GM12875 (cell line): ENCODE measurements around the gene DDN.
A peak's percentile ranks its signal among the peaks of the same experiment; 100 is the strongest.

ENCODE experiments used
- H3K4me3 ChIP-seq: one replicate; pipeline ENCODE4 v1.5.1; 2011; ENCODE audit warnings: low read depth, low read length, control low read depth
- TF ChIP-seq, protein P1 (sequence below): IDR thresholded peaks from 2 replicates; pipeline ENCODE4 v1.5.1; 2011; ENCODE audit warnings: low read depth, mild to moderate bottlenecking, control low read depth, inconsistent platforms, low read length, moderate library complexity, borderline replicate concordance; ENCODE audit not compliant: insufficient read depth

The DDN gene

DNA sequence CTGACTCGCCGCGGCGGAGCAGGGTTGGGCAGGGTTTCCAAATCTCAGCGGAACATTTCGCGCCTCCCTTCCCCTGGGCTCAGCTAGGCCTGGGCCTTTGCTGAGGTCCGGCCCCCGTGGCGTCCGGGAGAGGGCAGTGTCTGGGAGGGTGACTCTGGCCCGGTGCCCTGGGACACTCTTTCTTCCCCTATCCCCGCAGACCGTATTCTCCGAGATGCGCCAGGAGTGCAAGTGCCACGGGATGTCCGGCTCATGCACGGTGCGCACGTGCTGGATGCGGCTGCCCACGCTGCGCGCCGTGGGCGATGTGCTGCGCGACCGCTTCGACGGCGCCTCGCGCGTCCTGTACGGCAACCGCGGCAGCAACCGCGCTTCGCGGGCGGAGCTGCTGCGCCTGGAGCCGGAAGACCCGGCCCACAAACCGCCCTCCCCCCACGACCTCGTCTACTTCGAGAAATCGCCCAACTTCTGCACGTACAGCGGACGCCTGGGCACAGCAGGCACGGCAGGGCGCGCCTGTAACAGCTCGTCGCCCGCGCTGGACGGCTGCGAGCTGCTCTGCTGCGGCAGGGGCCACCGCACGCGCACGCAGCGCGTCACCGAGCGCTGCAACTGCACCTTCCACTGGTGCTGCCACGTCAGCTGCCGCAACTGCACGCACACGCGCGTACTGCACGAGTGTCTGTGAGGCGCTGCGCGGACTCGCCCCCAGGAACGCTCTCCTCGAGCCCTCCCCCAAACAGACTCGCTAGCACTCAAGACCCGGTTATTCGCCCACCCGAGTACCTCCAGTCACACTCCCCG is 18.0 kb downstream of the DDN start:
- H3K4me3 ChIP-seq, result peak overlapping the region; percentile 22
- TF ChIP-seq, protein P1, sequence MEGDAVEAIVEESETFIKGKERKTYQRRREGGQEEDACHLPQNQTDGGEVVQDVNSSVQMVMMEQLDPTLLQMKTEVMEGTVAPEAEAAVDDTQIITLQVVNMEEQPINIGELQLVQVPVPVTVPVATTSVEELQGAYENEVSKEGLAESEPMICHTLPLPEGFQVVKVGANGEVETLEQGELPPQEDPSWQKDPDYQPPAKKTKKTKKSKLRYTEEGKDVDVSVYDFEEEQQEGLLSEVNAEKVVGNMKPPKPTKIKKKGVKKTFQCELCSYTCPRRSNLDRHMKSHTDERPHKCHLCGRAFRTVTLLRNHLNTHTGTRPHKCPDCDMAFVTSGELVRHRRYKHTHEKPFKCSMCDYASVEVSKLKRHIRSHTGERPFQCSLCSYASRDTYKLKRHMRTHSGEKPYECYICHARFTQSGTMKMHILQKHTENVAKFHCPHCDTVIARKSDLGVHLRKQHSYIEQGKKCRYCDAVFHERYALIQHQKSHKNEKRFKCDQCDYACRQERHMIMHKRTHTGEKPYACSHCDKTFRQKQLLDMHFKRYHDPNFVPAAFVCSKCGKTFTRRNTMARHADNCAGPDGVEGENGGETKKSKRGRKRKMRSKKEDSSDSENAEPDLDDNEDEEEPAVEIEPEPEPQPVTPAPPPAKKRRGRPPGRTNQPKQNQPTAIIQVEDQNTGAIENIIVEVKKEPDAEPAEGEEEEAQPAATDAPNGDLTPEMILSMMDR, result no peak

DNA sequence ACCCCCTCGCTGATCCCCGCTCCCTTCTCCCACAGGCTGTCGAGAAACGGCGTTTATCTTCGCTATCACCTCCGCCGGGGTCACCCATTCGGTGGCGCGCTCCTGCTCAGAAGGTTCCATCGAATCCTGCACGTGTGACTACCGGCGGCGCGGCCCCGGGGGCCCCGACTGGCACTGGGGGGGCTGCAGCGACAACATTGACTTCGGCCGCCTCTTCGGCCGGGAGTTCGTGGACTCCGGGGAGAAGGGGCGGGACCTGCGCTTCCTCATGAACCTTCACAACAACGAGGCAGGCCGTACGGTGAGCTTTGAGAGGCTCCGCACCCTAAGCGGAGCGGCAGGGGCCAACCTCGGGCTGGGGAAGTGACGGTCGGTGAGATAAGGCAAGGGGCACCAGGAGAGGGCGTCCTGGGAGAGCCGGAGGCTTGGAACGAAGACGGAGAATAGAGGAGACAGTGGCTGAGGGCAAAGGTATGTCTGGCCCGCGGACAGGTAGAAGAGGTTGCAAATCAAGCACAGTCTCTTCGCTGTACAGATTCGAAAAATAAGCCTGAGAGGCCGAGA is 18.7 kb downstream of the DDN start:
- peak overlapping the region; percentile 49 for H3K4me3 ChIP-seq
- TF ChIP-seq, protein P1, result no peak

DNA sequence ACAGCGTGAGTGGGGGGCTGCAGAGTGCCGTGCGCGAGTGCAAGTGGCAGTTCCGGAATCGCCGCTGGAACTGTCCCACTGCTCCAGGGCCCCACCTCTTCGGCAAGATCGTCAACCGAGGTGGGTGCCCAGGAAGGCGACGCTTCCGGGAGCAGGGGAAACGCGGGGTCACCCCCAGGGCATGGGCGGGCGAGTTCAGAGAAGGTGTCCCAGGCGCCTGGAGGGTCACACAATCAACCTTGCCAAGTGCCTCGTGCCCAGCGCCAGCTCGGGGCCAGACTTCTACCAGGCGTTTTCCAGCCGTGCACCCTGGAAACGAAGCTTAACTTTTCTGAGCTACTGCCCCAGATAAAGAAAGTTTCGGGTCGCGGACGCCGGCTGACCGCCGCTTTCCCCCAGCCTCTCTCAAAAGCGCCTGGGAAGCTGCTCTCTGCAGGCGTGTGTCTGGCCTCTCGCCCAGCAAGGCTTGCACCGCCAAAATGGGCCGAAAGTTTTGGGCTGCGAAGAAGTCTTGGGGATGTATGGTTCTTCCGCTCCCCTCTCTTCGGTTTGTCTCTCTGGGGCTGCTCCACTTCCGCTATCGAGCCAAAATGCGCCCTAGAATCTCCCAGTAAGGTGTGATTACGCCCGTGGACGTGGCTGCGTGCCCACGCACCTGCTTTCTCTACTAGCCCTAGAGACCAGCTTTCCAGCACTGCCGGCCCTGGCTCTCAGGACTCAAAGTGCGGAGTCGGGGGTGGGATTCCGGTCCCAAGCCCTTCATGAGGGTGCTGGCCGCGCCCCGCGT is 19.4 kb downstream of the DDN start:
- TF ChIP-seq, protein P1, result no peak
- peak overlapping the region; percentile 49 for H3K4me3 ChIP-seq

DNA sequence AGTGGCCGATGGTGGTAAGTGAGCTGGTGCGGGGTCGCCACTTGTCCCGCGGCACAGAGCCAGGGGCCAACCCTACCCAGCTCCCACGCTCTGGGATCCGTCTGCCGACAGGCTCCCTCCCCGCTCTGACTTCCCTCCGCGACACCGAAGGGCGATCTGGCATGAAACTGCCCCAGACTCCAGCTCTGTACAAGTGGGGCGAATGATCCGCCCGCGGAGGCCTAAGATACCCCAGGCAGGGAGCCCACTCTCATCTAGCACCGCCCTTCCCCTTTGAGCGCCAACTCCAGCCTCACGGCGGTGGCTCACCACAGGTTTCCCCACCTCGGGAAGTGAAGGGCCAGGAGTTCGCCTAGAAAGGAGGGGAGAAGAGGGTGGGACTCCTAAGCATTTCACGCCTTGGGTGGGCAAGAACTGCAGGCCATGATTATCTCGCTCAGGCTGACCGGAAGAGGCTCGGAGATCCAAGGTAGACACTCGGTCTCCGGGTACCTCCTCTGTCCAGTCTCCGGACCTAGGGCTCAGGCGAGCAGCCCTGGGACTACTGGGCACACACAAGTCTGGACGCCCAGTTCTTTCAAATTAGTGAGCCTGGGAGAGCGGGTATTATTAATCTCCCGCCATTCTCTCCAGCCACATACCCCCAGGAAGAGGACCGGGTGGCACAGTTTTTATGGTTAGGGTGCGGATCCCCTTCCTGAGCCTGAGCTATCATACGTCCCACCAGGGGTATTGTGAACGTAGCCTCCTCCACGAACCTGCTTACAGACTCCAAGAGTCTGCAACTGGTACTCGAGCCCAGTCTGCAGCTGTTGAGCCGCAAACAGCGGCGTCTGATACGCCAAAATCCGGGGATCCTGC is 20.2 kb downstream of the DDN start:
- H3K4me3 ChIP-seq, result peak overlapping the region; percentile 49

DNA sequence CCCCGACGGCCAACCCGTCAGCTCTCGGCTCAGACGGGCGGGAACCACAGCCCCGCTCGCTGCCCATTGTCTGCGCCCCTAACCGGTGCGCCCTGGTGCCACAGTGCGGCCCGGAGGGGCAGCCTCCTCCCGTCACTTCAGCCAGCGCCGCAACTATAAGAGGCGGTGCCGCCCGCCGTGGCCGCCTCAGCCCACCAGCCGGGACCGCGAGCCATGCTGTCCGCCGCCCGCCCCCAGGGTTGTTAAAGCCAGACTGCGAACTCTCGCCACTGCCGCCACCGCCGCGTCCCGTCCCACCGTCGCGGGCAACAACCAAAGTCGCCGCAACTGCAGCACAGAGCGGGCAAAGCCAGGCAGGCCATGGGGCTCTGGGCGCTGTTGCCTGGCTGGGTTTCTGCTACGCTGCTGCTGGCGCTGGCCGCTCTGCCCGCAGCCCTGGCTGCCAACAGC is 20.9 kb downstream of the DDN start, which contains the start of gene WNT1:
WNT1 (plus strand) TSS at position 32 of the 450 bp plus-strand sequence; CDS start at position 361, 329 bp downstream.
- peak within 1 kb of the TSS; percentile 49 for H3K4me3 ChIP-seq
- TF ChIP-seq, protein P1, result no peak

More for the DNA sequence above, 20.2 kb downstream of the DDN start:
- TF ChIP-seq, protein P1, result no peak
